ENCODE data around the gene HEY2.
"Not testable (repeated sequence)": the region's sequence is repeated elsewhere in the genome, so short reads cannot be mapped to it uniquely, and the experiment has no call there.

HEY2 gene

GRCh38 chr6:125797886-125798444 is 48.5 kb downstream of the HEY2 start:
- no peak for DNase-seq

GRCh38 chr6:125798734-125799508 is 49.5 kb downstream of the HEY2 start:
- no peak for DNase-seq

- no peak for DNase-seq
Observed at GRCh38 chr6:125802383-125802782, 53.0 kb downstream of the HEY2 start.

DNA sequence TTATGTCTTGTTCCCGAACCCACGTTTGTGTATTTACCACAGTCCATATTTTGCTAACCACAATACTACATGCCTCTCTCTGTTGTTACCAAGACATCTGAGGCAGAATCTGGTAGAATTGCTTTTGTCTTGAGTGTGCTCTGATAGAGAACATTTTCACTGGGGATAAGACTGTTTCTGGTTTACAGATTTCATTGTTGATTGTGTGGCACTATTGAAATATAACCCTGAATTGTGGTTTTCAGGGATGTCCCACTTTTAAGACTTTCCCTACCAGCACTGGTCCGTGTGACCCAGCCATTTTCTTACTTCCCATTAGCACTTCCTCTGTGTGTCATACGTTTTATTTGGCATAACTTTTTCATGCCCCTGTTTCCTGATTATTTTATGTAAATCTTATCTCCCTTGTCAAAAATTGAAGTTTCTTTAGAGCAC is 53.5 kb downstream of the HEY2 start:
- DNase-seq = no peak

GRCh38 chr6:125804264-125804663 is 54.8 kb downstream of the HEY2 start:
- no peak for DNase-seq

DNA sequence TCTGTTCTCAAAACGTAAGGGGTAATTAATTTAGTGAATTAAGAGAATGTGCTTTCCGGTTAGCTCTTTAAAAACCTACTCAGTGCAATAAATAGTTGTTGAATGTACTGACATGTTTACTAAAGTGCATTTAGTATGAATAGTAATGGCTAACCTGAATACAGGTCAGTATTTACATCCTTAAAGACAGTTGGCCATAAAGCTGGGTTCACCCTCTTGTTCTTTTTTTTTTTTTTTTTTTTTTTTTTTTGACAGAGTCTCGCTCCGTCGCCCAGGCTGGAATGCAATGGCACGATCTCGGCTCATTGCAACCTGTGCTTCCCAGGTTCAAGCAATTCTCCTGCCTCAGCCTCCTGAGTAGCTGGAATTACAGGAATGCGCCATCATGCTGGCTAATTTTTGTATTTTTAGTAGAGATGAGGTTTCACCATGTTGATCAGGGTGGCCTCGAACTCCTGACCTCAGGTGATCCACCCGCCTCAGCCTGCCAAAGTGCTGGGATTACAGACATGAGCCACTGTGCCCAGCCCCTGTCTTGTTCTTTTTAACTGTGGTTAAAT is 55.5 kb downstream of the HEY2 start:
- DNase-seq = not testable (repeated sequence)

GRCh38 chr6:125806813-125807212 is 57.4 kb downstream of the HEY2 start:
- no peak for DNase-seq

GRCh38 chr6:125807293-125807692 is 57.9 kb downstream of the HEY2 start:
- DNase-seq = no peak

- DNase-seq = no peak
Observed at GRCh38 chr6:125808060-125808459, 58.6 kb downstream of the HEY2 start.

DNA sequence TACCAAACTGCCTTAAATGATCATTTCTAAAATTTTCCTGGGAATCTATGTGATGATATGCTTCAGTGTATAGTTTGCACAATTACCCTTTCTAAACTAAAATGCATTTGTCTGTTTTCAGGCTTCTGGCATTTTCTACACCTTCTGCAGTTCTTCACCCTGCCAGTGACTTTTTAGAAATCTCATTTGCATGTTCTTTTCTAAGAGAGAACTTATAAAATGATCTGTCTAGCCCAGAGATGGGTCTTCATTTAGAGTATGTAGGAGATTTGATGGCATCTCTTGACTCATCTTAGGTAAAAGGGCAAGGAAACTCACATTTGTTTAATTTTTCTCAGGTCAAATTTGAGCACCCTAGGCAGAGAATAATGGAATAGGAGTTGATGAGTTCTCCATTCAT is 59.2 kb downstream of the HEY2 start:
- DNase-seq = no peak

- DNase-seq = no peak
Observed at GRCh38 chr6:125809570-125810170, 60.2 kb downstream of the HEY2 start.

DNA sequence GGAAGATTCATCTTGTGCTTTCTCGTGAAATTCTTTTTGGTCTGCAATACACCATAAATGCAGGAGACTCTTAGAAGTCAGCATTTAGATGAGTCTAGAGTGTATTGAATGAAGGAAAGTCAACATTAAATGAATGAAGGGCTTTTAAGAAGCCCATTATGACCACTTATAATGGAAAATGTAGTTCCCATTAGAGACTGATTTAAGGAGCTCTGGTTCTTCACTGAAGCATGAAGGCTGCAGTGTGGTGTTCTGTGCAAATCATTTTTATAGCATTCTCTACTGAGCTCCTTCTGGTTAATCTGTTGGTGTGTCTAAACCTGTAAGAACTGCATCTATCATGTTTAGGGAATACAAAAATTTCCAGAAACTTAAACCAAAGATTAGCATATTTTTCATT is 61.0 kb downstream of the HEY2 start:
- peak; percentile 9 for DNase-seq
